ENCODE data around the gene IGF2BP3. TPM values are rescaled to one million over a fixed set of nuclear protein-coding genes. Genes with fewer than 3 reads are reported as not detected.
A peak's percentile ranks its signal among the peaks of the same experiment; 100 is the strongest.

The IGF2BP3 gene
- total and polyA plus RNA-seq, 5 experiments from 2014 or later = 0.09 to 0.64 TPM; not detected in 3

- Mint-ChIP-seq H3K4me1 (peaks cover 0 to 15% (median 5%) of the 10 kb centered on the region in 4 donors), H3K9me3 (no peaks in the 10 kb centered on the region), H3K36me3 (no peaks in the 10 kb centered on the region), H3K27ac (peak overlapping the region in 1 of 10 donors; percentile 28), H3K27me3 (peaks cover 2 to 15% (median 12%) of the 10 kb centered on the region in 5 donors), H3K4me3 (no peak overlapping the region)
- peak in 2 of 10 donors; percentile 44 to 48 for DNase-seq
- peak; percentile 53 to 88 for ATAC-seq
- POLR2A ChIA-PET = no interaction called here
Measured at GRCh38 chr7:23356726-23357125, 113.6 kb downstream of the IGF2BP3 start.

GRCh38 chr7:23356168-23356567, 114.1 kb downstream of the IGF2BP3 start:
- no peak for DNase-seq
- peaks cover 2 to 14% (median 12%) of the 10 kb centered on the region in 5 donors for H3K27me3 Mint-ChIP-seq
- H3K9me3 Mint-ChIP-seq = no peaks in the 10 kb centered on the region
- H3K4me1 Mint-ChIP-seq = peaks cover 0 to 15% (median 5%) of the 10 kb centered on the region in 4 donors
- no peak overlapping the region for H3K4me3 Mint-ChIP-seq
- no peaks in the 10 kb centered on the region for H3K36me3 Mint-ChIP-seq
- no peak overlapping the region for H3K27ac Mint-ChIP-seq
- no peak for ATAC-seq
- POLR2A ChIA-PET = interaction anchor here (1.1 kb wide), 1 partner anchor 11 kb away, joined by 3 read pairs; no protein-coding TSS in a partner anchor

- H3K4me3 Mint-ChIP-seq = no peak overlapping the region
- no peaks in the 10 kb centered on the region for H3K9me3 Mint-ChIP-seq
- H3K36me3 Mint-ChIP-seq = no peaks in the 10 kb centered on the region
- DNase-seq (no peak), ATAC-seq (no peak)
- POLR2A ChIA-PET = no interaction called here
- H3K4me1 Mint-ChIP-seq = peaks cover 0 to 15% (median 5%) of the 10 kb centered on the region in 4 donors
- H3K27ac Mint-ChIP-seq = peak overlapping the region in 1 of 10 donors; percentile 20
- H3K27me3 Mint-ChIP-seq = peaks cover 0 to 6% (median 0%) of the 10 kb centered on the region in 5 donors
Measured at GRCh38 chr7:23353172-23353571, 117.1 kb downstream of the IGF2BP3 start.

GRCh38 chr7:23350466-23350865, 119.8 kb downstream of the IGF2BP3 start:
- ATAC-seq (no peak), DNase-seq (no peak)
- H3K4me3 Mint-ChIP-seq = no peak overlapping the region
- POLR2A ChIA-PET = no interaction called here
- no peak overlapping the region for H3K27ac Mint-ChIP-seq
- peaks cover 0 to 22% (median 14%) of the 10 kb centered on the region in 4 donors for H3K4me1 Mint-ChIP-seq
- H3K9me3 Mint-ChIP-seq = no peaks in the 10 kb centered on the region
- H3K36me3 Mint-ChIP-seq = no peaks in the 10 kb centered on the region
- no peaks in the 10 kb centered on the region for H3K27me3 Mint-ChIP-seq

- Mint-ChIP-seq H3K4me1 (peaks cover 3 to 28% (median 21%) of the 10 kb centered on the region in 4 donors), H3K9me3 (no peaks in the 10 kb centered on the region), H3K4me3 (no peak overlapping the region), H3K36me3 (no peaks in the 10 kb centered on the region), H3K27me3 (no peaks in the 10 kb centered on the region), H3K27ac (peak overlapping the region in 1 of 10 donors; percentile 59)
- DNase-seq = no peak
- POLR2A ChIA-PET = interaction anchor here (0.6 kb wide), 1 partner anchor 18 kb away, joined by 4 read pairs; no protein-coding TSS in a partner anchor
- no peak for ATAC-seq
Measured at GRCh38 chr7:23349484-23350157, 120.7 kb downstream of the IGF2BP3 start.

- Mint-ChIP-seq H3K27me3 (no peaks in the 10 kb centered on the region), H3K4me3 (peak overlapping the region in 8 of 10 donors; percentile 24 to 89 (median 66)), H3K4me1 (peaks cover 3 to 30% (median 21%) of the 10 kb centered on the region in 4 donors), H3K36me3 (no peaks in the 10 kb centered on the region), H3K9me3 (no peaks in the 10 kb centered on the region), H3K27ac (peak overlapping the region in 5 of 10 donors; percentile 9 to 93 (median 79))
- no peak for ATAC-seq
- POLR2A ChIA-PET = no interaction called here
- no peak for DNase-seq
Measured at GRCh38 chr7:23347682-23348180, 122.6 kb downstream of the IGF2BP3 start.

- no peaks in the 10 kb centered on the region for H3K36me3 Mint-ChIP-seq
- H3K27me3 Mint-ChIP-seq = no peaks in the 10 kb centered on the region
- H3K4me3 Mint-ChIP-seq = peak overlapping the region; percentile 38 to 89 (median 66)
- DNase-seq (no peak), ATAC-seq (no peak)
- POLR2A ChIA-PET = interaction anchor here (3.0 kb wide), 1 partner anchor 48 kb away, joined by 13 read pairs; the partner anchor contains the start of gene MALSU1
- peaks cover 3 to 30% (median 21%) of the 10 kb centered on the region in 4 donors for H3K4me1 Mint-ChIP-seq
- H3K9me3 Mint-ChIP-seq = no peaks in the 10 kb centered on the region
- H3K27ac Mint-ChIP-seq = peak overlapping the region in 7 of 10 donors; percentile 75 to 93 (median 80)
Measured at GRCh38 chr7:23347033-23347681, 123.1 kb downstream of the IGF2BP3 start.

- peak overlapping the region; percentile 78 to 90 (median 86) for H3K4me3 Mint-ChIP-seq
- H3K27me3 Mint-ChIP-seq = no peaks in the 10 kb centered on the region
- H3K36me3 Mint-ChIP-seq = no peaks in the 10 kb centered on the region
- no peaks in the 10 kb centered on the region for H3K9me3 Mint-ChIP-seq
- H3K27ac Mint-ChIP-seq = peak overlapping the region; percentile 56 to 93 (median 88)
- ATAC-seq (peak; percentile 79 to 81), DNase-seq (peak in 3 of 10 donors; percentile 25 to 53 (median 47))
- POLR2A ChIA-PET = interaction anchor here (0.7 to 3.0 kb wide), 6 partner anchors 12 to 185 kb away, joined by 3 to 13 read pairs (median 3); partner anchors contain the start of gene MALSU1
- peaks cover 3 to 30% (median 21%) of the 10 kb centered on the region in 4 donors for H3K4me1 Mint-ChIP-seq
Measured at GRCh38 chr7:23346316-23346715, 124.0 kb downstream of the IGF2BP3 start.

GRCh38 chr7:23345601-23346000, 124.7 kb downstream of the IGF2BP3 start:
- POLR2A ChIA-PET = interaction anchor here (0.6 to 3.0 kb wide), 7 partner anchors 10 to 185 kb away, joined by 3 to 13 read pairs (median 3); partner anchors contain the start of gene MALSU1
- ATAC-seq = no peak

GRCh38 chr7:23343806-23344475, 126.3 kb downstream of the IGF2BP3 start:
- DNase-seq = no peak
- no peak overlapping the region for H3K27ac Mint-ChIP-seq
- H3K4me1 Mint-ChIP-seq = peaks cover 3 to 30% (median 21%) of the 10 kb centered on the region in 4 donors
- H3K27me3 Mint-ChIP-seq = peaks cover 0 to 2% (median 0%) of the 10 kb centered on the region in 5 donors
- H3K4me3 Mint-ChIP-seq = no peak overlapping the region
- no peaks in the 10 kb centered on the region for H3K36me3 Mint-ChIP-seq
- POLR2A ChIA-PET = interaction anchor here (1.1 kb wide), 1 partner anchor 27 kb away, joined by 3 read pairs; no protein-coding TSS in a partner anchor
- H3K9me3 Mint-ChIP-seq = no peaks in the 10 kb centered on the region
- ATAC-seq = no peak

More at GRCh38 chr7:23345601-23346000, 124.7 kb downstream of the IGF2BP3 start:
- no peak for DNase-seq
- H3K36me3 Mint-ChIP-seq = no peaks in the 10 kb centered on the region
- peak overlapping the region in 8 of 10 donors; percentile 56 to 93 (median 88) for H3K27ac Mint-ChIP-seq
- no peaks in the 10 kb centered on the region for H3K27me3 Mint-ChIP-seq
- H3K9me3 Mint-ChIP-seq = no peaks in the 10 kb centered on the region
- peaks cover 3 to 30% (median 21%) of the 10 kb centered on the region in 4 donors for H3K4me1 Mint-ChIP-seq
- H3K4me3 Mint-ChIP-seq = peak overlapping the region; percentile 78 to 90 (median 86)

- peaks cover 3 to 30% (median 21%) of the 10 kb centered on the region in 4 donors for H3K4me1 Mint-ChIP-seq
- POLR2A ChIA-PET = interaction anchor here (1.1 kb wide), 1 partner anchor 27 kb away, joined by 3 read pairs; no protein-coding TSS in a partner anchor
Measured at GRCh38 chr7:23343102-23343501, 127.2 kb downstream of the IGF2BP3 start.

More at GRCh38 chr7:23343102-23343501, 127.2 kb downstream of the IGF2BP3 start:
- no peak for DNase-seq
- ATAC-seq = no peak
- no peaks in the 10 kb centered on the region for H3K36me3 Mint-ChIP-seq
- no peak overlapping the region for H3K27ac Mint-ChIP-seq
- no peaks in the 10 kb centered on the region for H3K9me3 Mint-ChIP-seq
- no peak overlapping the region for H3K4me3 Mint-ChIP-seq
- peaks cover 0 to 3% (median 0%) of the 10 kb centered on the region in 5 donors for H3K27me3 Mint-ChIP-seq

Measured in naive thymus-derived CD8-positive, alpha-beta T cell (primary cell).